AG09309 (cell line): ENCODE measurements around the gene SPCS2.
A peak's percentile ranks its signal among the peaks of the same experiment; 100 is the strongest.
"Not testable (repeated sequence)": the region's sequence is repeated elsewhere in the genome, so short reads cannot be mapped to it uniquely, and the experiment has no call there.

ENCODE experiments used
- DNase-seq: peaks from one replicate; pipeline ENCODE4 v3.0.0-alpha.2; 2010; ENCODE audit warnings: low read depth
- H3K4me3 ChIP-seq: 2 replicates; pipeline ENCODE4 v1.5.1; 2011; ENCODE audit warnings: mild to moderate bottlenecking, low read depth, low read length, moderate library complexity; ENCODE audit not compliant: control insufficient read depth
- CTCF ChIP-seq: IDR thresholded peaks from 2 replicates; pipeline ENCODE4 v1.5.1; 2011; ENCODE audit warnings: mild to moderate bottlenecking, low read depth, low read length, inconsistent platforms; ENCODE audit not compliant: insufficient read depth, control insufficient read depth; ENCODE audit errors: missing control alignments

SPCS2 gene

GRCh38 chr11:74980634-74981033 is 31.6 kb downstream of the SPCS2 start:
- DNase-seq = no peak
- H3K4me3 ChIP-seq = no peak overlapping the region
- TF ChIP-seq CTCF = no peak

- TF ChIP-seq CTCF = no peak
- no peak overlapping the region for H3K4me3 ChIP-seq
- DNase-seq = no peak
Measured at GRCh38 chr11:74981888-74982287, 32.8 kb downstream of the SPCS2 start.

- TF ChIP-seq CTCF = no peak
- DNase-seq = no peak
- no peak overlapping the region for H3K4me3 ChIP-seq
Measured at GRCh38 chr11:74984070-74984469, 35.0 kb downstream of the SPCS2 start.

- TF ChIP-seq CTCF = no peak
- no peak overlapping the region for H3K4me3 ChIP-seq
- no peak for DNase-seq
Measured at GRCh38 chr11:74984730-74985129, 35.7 kb downstream of the SPCS2 start.

GRCh38 chr11:74988541-74989259 is 39.6 kb downstream of the SPCS2 start, which contains the start of gene NEU3:
Gene NEU3 (plus strand): TSS chr11:74988933. CDS start chr11:74989061, 128 bp downstream.
- peak; percentile 18 for DNase-seq
- peak within 1 kb of the TSS; percentile 58 for H3K4me3 ChIP-seq
- no peak for TF ChIP-seq CTCF

GRCh38 chr11:74989260-74989638 is 40.2 kb downstream of the SPCS2 start:
- TF ChIP-seq CTCF = no peak
- peak overlapping the region; percentile 58 for H3K4me3 ChIP-seq
- DNase-seq = no peak

GRCh38 chr11:74990150-74990549 is 41.1 kb downstream of the SPCS2 start:
- not testable (repeated sequence) for DNase-seq, H3K4me3 ChIP-seq
